Femur (tissue), 1 donor: ENCODE measurements around the gene ADAMTSL1.

Experiments
- DNase-seq: peaks from one replicate; pipeline ENCODE4 v3.0.0-alpha.2; 2017

Gene ADAMTSL1

DNA sequence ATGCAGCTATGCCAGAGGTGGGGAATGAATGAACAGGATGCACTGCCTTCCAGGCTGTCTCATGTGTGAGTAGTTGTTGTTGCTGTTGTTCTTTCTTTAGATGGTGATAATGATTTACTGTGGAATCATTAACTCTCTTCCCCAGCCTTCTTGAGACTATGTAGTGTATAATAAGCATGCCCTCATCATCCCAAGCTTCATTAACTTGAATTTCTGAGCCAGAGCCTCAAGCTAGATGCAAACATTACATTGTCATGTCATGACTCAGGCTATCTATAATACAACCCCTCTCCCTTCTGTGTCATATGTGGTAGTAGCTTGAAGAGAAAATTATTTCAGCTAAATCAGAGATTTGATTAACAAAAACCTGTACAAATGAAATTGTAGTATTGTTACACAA, 10.0 kb upstream of the ADAMTSL1 start:
- DNase-seq, result no peak

DNA sequence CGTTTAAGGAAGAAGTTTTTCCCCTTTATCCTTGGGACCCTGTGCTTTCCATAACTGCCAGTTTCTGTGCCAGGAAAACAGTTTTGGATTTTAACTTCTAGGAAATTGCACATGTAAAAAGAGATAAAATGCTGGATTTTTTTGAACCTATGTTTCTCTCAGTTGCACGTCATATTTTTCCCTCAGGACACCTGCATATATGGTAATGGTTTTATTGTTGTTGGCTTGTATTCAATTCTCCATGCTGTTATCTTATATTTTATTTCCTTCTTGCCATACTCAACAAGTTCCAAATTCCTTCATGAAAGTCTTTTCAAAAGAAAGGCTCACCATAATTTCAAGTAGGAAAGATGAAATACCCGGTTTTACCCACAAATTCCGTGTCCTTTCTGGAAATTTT, 7.9 kb upstream of the ADAMTSL1 start:
- no peak for DNase-seq

DNA sequence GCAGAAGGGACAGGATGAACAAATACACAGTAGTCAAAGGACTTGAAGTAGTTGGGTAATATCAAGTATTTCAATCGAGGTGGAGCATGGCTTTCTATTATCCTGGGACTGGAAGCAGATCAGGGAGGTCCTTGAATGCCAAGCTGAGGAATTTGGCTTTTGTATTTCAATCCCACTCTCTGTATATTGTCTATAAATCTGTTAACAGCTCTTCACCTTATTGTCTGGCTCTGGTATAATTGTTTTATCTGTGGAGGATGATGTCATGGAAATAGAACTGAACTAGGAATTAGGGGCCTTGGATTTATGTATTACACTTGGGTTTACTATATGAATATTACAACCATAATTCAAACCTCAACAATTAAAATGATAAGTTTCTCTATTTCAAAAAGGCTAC, 6.3 kb upstream of the ADAMTSL1 start:
- DNase-seq, result no peak

DNA sequence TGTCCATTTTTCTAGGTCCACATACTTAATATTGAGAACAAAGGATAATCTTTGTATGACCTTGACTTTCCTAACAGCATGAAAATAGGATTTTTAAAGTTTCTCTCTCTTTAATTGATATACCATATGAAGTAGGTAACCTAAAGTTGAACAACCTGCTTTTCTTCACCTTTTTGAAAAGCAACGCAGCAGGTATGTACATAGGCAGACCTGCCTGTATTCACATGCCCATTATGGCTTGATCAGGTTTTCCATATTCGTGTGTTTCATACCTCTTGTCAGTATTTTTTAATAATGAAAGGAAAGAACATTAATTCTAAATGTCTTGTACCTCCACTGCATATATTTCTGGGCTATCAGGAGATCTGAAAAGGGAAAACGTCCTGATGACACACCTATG, 1.5 kb upstream of the ADAMTSL1 start:
- no peak for DNase-seq

DNA sequence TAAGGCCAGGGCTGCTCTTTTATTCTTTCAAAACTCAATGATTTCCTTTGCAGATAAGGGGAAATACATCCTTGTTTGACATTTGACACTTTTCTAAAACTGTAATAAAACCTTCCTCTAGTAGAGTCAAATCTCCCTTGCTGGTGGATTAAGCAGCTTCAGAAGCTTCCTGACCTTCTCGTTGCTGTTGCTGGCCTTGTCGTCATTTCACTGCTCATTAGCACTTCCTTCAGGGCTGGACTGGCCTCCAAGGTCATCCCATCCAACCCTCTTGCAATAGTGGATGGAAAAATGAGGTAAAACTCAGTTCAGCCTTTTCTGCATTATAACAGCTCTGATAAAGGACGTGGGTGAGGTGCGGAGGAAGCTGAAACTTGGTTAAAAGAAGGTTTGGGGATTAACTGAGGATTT, 1.1 kb upstream of the ADAMTSL1 start:
- DNase-seq, result peak; percentile 38

DNA sequence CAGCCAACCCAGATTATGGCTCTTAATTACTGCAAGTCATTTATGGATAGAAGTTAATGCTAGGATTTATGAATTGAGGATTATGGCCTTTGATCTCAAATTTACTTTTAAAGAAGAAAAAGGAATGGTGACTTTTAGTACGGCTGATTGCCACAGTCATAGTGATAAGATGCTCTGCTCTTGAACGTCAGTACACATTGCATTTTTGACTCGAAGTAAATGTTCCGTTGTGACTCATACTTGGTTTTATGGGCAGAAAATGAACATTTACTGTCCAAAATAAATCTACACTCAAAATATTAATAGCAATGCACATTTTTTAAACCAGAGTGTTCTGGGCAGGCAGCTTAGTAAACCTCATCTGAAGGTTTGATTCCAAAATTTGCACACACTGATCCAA, 830 bp downstream of the ADAMTSL1 start:
- DNase-seq, result no peak

GRCh38 chr9:18477121-18477660, 3.2 kb downstream of the ADAMTSL1 start:
- no peak for DNase-seq

GRCh38 chr9:18477719-18478118, 3.8 kb downstream of the ADAMTSL1 start:
- DNase-seq, result no peak

- no peak for DNase-seq
These were observed 4.8 kb downstream of the ADAMTSL1 start for GRCh38 chr9:18478501-18479361.

GRCh38 chr9:18479405-18479804, 5.5 kb downstream of the ADAMTSL1 start:
- no peak for DNase-seq

DNA sequence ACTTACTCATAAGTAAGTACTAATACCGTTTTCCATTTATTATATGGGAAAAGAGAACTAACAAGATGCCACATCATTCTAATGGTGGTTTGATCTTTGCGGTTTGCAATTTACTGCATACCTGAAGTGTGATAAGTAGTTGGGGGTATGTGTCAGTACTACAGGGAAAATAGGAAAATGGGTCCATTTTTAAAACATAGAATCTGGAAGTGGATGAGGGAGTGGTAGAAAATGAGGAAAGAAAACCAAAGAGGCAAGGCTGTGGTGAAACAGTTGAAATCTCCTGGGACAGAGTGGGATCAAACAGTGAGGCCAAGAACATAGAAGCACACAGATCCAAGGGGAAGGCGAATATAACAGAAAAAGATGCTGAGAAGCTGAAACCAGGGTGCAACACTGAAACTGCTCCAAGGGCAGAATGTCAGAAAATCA, 6.7 kb downstream of the ADAMTSL1 start:
- DNase-seq, result no peak

GRCh38 chr9:18482371-18482770, 8.4 kb downstream of the ADAMTSL1 start:
- no peak for DNase-seq

GRCh38 chr9:18485714-18486113, 11.8 kb downstream of the ADAMTSL1 start:
- DNase-seq, result no peak

DNA sequence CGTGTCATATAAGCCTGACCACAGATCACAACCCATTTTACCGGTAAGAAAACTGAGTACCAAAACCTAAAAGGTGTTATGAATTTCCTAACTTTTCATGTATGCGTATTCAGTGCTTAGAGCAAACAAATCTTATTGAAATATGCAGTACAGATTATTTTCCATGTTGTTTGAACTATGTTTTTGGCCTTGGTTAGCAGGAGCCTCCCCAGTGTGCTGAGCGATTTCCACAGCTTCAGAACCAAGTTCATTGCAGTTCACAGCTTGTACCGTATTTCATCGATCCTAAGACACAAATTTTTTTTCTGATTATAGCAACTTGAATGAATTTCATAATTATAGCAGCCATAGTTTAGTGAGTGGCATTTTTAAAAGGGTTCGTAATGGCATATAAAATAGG, 13.7 kb downstream of the ADAMTSL1 start:
- peak; percentile 35 for DNase-seq

- DNase-seq, result no peak
These were observed 14.9 kb downstream of the ADAMTSL1 start for GRCh38 chr9:18488886-18489285.

DNA sequence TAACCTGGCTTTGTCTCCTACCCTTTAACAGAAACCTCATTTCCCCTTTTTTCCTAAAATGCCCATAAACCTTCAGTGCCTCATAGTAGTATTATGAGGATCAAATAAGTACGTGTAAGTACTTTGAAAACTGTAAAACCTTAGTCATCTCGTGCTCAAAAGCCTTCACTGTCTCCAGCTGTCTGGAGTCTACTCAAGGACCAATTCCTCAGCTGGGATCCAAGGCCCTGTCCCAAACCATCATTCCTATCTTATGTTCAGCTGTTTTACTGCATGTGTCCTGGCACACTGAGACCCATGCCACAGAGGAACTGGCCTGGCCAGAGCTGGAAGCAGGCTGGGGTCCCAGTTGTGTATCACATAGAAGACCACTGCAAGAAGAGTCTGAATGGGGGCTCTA, 15.9 kb downstream of the ADAMTSL1 start:
- DNase-seq, result no peak

- DNase-seq, result peak; percentile 48
These were observed 16.9 kb downstream of the ADAMTSL1 start for GRCh38 chr9:18490641-18491370.

GRCh38 chr9:18492612-18493011, 18.7 kb downstream of the ADAMTSL1 start:
- no peak for DNase-seq

DNA sequence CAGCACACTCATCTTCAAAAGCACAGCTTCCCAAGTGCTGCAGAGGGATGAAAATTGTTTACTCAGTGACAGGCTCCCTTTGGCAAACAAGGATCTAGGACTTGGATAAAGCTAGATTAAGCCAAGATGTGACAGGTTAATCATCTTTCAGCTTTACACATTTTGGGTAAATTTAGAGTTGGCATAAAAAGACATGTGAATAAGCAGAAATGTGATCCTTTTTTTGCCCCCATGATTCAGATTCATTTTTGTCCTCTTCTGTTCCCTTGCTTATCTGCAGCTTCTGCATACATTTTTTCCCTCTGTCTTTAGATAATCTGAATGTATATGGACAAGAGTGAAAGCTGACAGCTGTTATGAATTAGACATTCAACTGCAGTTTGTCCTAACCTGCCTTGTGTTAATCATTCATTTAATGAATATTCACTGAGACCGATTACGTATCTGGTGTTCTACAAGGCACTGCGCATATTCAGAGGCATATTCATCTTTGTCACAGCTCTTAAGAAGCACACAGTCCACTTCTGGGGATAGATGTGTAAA, 19.6 kb downstream of the ADAMTSL1 start:
- DNase-seq, result no peak

GRCh38 chr9:18495065-18495464, 21.1 kb downstream of the ADAMTSL1 start:
- DNase-seq, result no peak

DNA sequence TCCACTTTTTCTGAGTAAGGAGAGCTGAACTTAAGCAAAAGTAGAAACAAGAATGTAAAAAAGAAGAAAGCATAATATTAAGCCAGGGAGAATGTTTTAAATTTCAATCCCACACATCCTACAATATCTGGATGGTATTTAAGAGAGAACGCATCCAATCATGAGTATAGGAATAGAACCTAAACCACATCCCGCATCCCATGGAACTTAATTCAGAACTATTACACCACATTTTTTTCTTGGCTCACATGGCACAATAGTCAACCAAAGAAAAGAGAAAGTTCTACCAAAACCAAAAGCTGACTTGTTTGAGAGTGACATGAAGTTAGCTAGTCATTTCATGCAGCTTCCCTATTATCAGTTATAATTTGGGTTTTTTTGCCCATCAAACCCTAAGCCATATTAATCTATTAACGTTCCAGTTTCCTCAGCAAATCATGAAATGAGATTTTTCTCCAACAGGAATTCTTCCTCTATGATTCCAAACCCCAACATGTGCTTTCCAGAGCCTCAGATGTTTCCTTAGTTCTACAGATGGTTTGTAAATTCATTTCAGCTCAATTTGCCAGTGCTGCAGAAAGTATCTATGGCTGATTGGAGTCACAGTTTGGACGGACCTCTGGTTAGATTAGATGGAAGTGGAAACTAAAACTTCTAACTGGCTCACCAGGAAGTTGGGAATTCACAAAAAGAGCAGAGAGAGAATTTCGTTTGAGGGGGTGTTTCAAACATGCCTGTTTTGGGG, 22.5 kb downstream of the ADAMTSL1 start:
- no peak for DNase-seq

- DNase-seq, result no peak
These were observed 25.1 kb downstream of the ADAMTSL1 start for GRCh38 chr9:18499062-18499461.

DNA sequence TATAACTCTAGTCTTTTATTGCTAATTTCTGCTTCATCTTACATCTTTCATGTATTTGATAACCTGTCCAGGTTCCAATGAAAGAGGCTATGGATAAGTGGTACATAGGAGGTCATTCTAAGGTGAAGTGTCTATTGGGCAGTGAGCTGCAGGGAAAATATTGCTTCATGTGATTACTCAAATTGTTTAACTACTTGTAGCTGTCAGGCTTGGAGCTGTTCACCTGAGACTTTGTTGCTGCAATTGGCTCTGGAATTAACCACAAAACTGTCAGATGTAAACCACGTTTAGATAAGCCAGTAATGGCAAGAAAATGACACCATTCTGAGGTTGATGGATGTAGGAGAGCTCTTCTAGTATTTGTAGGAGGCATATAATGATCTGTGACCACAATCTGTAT, 26.0 kb downstream of the ADAMTSL1 start:
- DNase-seq, result no peak
